ENCODE data around the gene GRIK4.
"Not testable (repeated sequence)": the region's sequence is repeated elsewhere in the genome, so short reads cannot be mapped to it uniquely, and the experiment has no call there.

Gene GRIK4

GRCh38 chr11:121031167-121031566 is 519.6 kb downstream of the GRIK4 start:
- DNase-seq = no peak

- DNase-seq = not testable (repeated sequence)
Observed at GRCh38 chr11:121031648-121032047, 520.1 kb downstream of the GRIK4 start.

DNA sequence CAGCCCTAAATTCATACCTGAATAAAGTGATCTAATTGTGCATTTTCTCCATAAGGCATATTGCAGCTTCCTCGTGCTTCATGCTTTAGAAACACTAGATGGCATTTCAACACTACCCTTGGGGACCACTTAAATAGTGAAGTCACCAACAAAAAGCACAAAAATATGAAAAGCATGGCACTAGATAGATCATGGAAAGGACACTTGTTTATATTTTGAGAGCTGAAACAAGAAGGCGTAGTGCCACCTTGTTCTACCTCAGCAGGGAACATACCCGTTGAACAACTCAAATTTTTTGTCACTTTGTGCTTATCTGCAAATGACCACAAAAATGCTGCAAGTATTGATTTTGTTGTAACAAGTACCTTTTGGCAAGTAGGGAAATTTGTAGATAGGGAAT is 521.0 kb downstream of the GRIK4 start:
- no peak for DNase-seq

DNA sequence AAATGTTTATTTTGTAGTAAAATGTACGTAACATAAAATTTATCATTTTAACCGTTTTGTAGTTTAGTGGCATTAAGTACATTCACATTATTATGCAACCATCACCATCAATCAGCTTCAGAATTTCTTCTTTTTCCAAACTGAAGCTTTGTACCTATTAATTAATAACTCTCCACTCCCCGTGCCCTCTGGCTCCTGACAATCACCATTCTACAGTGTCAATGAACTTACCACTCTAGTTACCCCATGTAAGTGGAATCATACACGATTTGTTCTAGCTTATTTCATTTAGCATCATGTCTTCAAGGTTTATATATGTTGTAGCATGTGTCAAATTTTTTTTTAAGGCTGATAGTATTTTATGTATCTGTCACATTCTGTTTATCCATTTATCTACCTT is 522.1 kb downstream of the GRIK4 start:
- no peak for DNase-seq

DNA sequence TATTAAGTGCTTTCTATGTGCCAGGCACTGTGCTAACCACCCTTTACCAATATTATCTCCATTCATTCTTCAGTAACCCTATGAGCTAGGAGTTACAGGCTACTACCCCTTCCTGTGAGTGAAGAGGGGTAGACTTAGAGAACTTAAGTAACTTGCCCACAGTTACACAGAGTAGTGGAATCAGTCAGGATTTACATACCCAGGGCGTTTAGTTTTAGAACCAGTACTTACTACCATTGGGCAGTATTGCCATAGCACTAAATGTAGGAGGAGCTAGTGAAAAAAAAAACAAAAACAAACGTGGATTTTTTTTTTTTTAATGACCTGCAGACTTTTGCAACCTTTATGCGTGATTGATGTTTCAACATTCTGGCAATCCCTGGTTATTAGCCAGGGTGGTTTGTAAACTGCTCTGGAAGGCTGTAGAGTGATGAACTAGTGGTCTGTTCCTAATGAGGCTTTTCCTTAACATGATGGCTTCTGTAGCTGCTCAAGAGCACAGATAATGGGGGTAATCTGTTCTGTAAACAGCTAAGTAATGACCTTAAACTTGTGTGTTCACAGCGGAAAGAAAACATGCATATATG is 523.7 kb downstream of the GRIK4 start:
- no peak for DNase-seq

GRCh38 chr11:121035780-121036179 is 524.2 kb downstream of the GRIK4 start:
- DNase-seq = no peak

- no peak for DNase-seq
Observed at GRCh38 chr11:121037016-121037415, 525.5 kb downstream of the GRIK4 start.
